ENCODE results near the gene TOP2B. TPM values are rescaled to one million over a fixed set of nuclear protein-coding genes. Genes with fewer than 3 reads are reported as not detected.

Gene TOP2B
- total RNA-seq, 1 experiment from 2014 or later = 63.1 TPM

- CTCF ChIA-PET = no interaction called here
- Histone ChIP-seq H3K36me3 (ENCODE audit: control insufficient read depth, insufficient read depth, low read length) (peaks cover 11% of the 10 kb centered on the region), H3K4me3 (ENCODE audit: low read depth in 2 of 2, low read length in 2 of 2) (no peak overlapping the region), H3K9me3 (ENCODE audit: control insufficient read depth, insufficient read depth, low read depth, low read length) (no peaks in the 10 kb centered on the region), H3K27ac (ENCODE audit: low read length) (no peak overlapping the region), H3K4me1 (ENCODE audit: control insufficient read depth, insufficient read depth, low read length) (no peaks in the 10 kb centered on the region), H3K27me3 (ENCODE audit: control insufficient read depth, insufficient read depth, low read length) (no peaks in the 10 kb centered on the region)
- in situ Hi-C loops (cut with HindIII; ENCODE audit: low pct_unique_long_range_greater_than_20kb, low sequenced_read_pairs) (no loop called here), intact Hi-C loops (cut with micrococcal nuclease; ENCODE audit: unreplicated experiment) (no loop called here)
- ATAC-seq (no peak), DNase-seq (ENCODE audit: low read depth, low spot score) (no peak)
- TF ChIP-seq TCF7L2 (IDR thresholded peaks at IDR 0.05; ENCODE audit: low read depth, low read length) = no peak
- TF ChIP-seq, protein P1, sequence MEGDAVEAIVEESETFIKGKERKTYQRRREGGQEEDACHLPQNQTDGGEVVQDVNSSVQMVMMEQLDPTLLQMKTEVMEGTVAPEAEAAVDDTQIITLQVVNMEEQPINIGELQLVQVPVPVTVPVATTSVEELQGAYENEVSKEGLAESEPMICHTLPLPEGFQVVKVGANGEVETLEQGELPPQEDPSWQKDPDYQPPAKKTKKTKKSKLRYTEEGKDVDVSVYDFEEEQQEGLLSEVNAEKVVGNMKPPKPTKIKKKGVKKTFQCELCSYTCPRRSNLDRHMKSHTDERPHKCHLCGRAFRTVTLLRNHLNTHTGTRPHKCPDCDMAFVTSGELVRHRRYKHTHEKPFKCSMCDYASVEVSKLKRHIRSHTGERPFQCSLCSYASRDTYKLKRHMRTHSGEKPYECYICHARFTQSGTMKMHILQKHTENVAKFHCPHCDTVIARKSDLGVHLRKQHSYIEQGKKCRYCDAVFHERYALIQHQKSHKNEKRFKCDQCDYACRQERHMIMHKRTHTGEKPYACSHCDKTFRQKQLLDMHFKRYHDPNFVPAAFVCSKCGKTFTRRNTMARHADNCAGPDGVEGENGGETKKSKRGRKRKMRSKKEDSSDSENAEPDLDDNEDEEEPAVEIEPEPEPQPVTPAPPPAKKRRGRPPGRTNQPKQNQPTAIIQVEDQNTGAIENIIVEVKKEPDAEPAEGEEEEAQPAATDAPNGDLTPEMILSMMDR (IDR thresholded peaks at IDR 0.05) = no peak
- no peak for TF ChIP-seq POLR2AphosphoS5 (IDR thresholded peaks at IDR 0.05; ENCODE audit: low read depth, low read length)
- TF ChIP-seq SIN3A (IDR thresholded peaks at IDR 0.05; ENCODE audit: borderline replicate concordance, insufficient read depth, low read depth, low read length) = no peak
- TF ChIP-seq, protein P2, sequence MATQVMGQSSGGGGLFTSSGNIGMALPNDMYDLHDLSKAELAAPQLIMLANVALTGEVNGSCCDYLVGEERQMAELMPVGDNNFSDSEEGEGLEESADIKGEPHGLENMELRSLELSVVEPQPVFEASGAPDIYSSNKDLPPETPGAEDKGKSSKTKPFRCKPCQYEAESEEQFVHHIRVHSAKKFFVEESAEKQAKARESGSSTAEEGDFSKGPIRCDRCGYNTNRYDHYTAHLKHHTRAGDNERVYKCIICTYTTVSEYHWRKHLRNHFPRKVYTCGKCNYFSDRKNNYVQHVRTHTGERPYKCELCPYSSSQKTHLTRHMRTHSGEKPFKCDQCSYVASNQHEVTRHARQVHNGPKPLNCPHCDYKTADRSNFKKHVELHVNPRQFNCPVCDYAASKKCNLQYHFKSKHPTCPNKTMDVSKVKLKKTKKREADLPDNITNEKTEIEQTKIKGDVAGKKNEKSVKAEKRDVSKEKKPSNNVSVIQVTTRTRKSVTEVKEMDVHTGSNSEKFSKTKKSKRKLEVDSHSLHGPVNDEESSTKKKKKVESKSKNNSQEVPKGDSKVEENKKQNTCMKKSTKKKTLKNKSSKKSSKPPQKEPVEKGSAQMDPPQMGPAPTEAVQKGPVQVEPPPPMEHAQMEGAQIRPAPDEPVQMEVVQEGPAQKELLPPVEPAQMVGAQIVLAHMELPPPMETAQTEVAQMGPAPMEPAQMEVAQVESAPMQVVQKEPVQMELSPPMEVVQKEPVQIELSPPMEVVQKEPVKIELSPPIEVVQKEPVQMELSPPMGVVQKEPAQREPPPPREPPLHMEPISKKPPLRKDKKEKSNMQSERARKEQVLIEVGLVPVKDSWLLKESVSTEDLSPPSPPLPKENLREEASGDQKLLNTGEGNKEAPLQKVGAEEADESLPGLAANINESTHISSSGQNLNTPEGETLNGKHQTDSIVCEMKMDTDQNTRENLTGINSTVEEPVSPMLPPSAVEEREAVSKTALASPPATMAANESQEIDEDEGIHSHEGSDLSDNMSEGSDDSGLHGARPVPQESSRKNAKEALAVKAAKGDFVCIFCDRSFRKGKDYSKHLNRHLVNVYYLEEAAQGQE (IDR thresholded peaks at IDR 0.05; ENCODE audit: insufficient read depth in 1 of 2, low read depth in 2 of 2, low read length in 1 of 2) = no peak
- BruUV-seq (replicated peaks) = no TSS peak
- POLR2A ChIA-PET = no interaction called here
These were observed 46.7 kb downstream of the TOP2B start for GRCh38 chr3:25618028-25618427.

DNA sequence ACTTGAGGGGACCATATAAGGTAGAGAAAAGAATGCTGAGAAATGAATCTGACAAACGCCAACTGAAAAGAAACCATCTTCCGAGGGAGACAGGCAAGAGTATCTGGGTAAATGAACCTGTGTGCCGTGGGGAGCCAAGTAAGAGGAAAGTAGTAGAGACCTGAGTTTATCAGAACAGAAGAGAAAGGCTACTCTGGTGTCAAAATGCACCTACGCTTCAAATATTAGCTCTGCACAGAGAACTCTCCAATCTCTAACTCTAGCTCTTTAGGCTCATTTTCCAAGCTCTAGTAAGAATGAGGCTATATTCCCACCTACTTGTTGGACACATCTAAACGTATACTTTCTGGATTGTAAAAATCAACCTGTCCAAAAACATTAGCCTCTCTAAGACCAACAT, 53.5 kb downstream of the TOP2B start:
- Histone ChIP-seq H3K27me3 (ENCODE audit: control insufficient read depth, insufficient read depth, low read length) (no peaks in the 10 kb centered on the region), H3K4me3 (ENCODE audit: low read depth in 2 of 2, low read length in 2 of 2) (no peak overlapping the region), H3K27ac (ENCODE audit: low read length) (no peak overlapping the region), H3K36me3 (ENCODE audit: control insufficient read depth, insufficient read depth, low read length) (peaks cover 29% of the 10 kb centered on the region), H3K4me1 (ENCODE audit: control insufficient read depth, insufficient read depth, low read length) (no peaks in the 10 kb centered on the region), H3K9me3 (ENCODE audit: control insufficient read depth, insufficient read depth, low read depth, low read length) (no peaks in the 10 kb centered on the region)
- CTCF ChIA-PET = no interaction called here
- in situ Hi-C loops (cut with HindIII; ENCODE audit: low pct_unique_long_range_greater_than_20kb, low sequenced_read_pairs) = no loop called here
- BruUV-seq (replicated peaks) = no TSS peak
- TF ChIP-seq POLR2AphosphoS5 (IDR thresholded peaks at IDR 0.05; ENCODE audit: low read depth, low read length) (no peak), SIN3A (IDR thresholded peaks at IDR 0.05; ENCODE audit: borderline replicate concordance, insufficient read depth, low read depth, low read length) (no peak), TCF7L2 (IDR thresholded peaks at IDR 0.05; ENCODE audit: low read depth, low read length) (no peak)
- TF ChIP-seq, protein P2 (IDR thresholded peaks at IDR 0.05; ENCODE audit: insufficient read depth in 1 of 2, low read depth in 2 of 2, low read length in 1 of 2) = no peak
- TF ChIP-seq, protein P1 (IDR thresholded peaks at IDR 0.05) = no peak
- no peak for DNase-seq (ENCODE audit: low read depth, low spot score)
- intact Hi-C loops (cut with micrococcal nuclease; ENCODE audit: unreplicated experiment) = no loop called here
- no peak for ATAC-seq
- POLR2A ChIA-PET = no interaction called here

Data from Panc1 (cell line).